Activated CD4-positive, alpha-beta T cell treated with anti-CD3 and anti-CD28 coated beads for 4 hours (primary cell): ENCODE measurements around the gene PPP1R36.
A peak's percentile ranks its signal among the peaks of the same experiment; 100 is the strongest.
"Not testable (repeated sequence)": the region's sequence is repeated elsewhere in the genome, so short reads cannot be mapped to it uniquely, and the experiment has no call there.

Experiments used
- DNase-seq, 2 donors: peaks; one replicate each; pipeline ENCODE4 v3.0.0-alpha.2; 2020

Gene PPP1R36

GRCh38 chr14:64549791-64550620 lies at the start of gene PPP1R36:
Gene PPP1R36, plus strand, starts transcription at chr14:64549961. Its CDS starts 37 bp downstream, at chr14:64549998.
- peak; percentile 19 to 26 for DNase-seq

GRCh38 chr14:64500088-64500487 lies 49.7 kb upstream of the PPP1R36 start:
- DNase-seq = no peak

GRCh38 chr14:64501411-64502171 lies 48.2 kb upstream of the PPP1R36 start:
- no peak for DNase-seq

- no peak for DNase-seq
Measured at GRCh38 chr14:64502456-64502855, 47.3 kb upstream of the PPP1R36 start.

- peak; percentile 26 to 29 for DNase-seq
Measured at GRCh38 chr14:64502887-64503433, 46.8 kb upstream of the PPP1R36 start.

GRCh38 chr14:64503434-64504309 lies 46.1 kb upstream of the PPP1R36 start, which contains the start of gene ZBTB25:
Gene ZBTB25, minus strand, starts transcription at chr14:64503838. Its CDS starts 13,305 bp downstream, at chr14:64490533.
- DNase-seq = peak; percentile 95 to 97

GRCh38 chr14:64504310-64504896 lies 45.4 kb upstream of the PPP1R36 start, which contains the start of gene ZBTB1:
Gene ZBTB1, plus strand, starts transcription at chr14:64504770. Its CDS starts 16,735 bp downstream, at chr14:64521505.
- peak; percentile 80 to 87 for DNase-seq

GRCh38 chr14:64504897-64505794 lies 44.6 kb upstream of the PPP1R36 start:
- DNase-seq = peak; percentile 83 to 86

GRCh38 chr14:64506721-64507120 lies 43.0 kb upstream of the PPP1R36 start:
- no peak for DNase-seq

GRCh38 chr14:64507376-64508156 lies 42.2 kb upstream of the PPP1R36 start:
- peak; percentile 33 to 52 for DNase-seq

- DNase-seq = no peak
Measured at GRCh38 chr14:64508215-64508776, 41.5 kb upstream of the PPP1R36 start.

GRCh38 chr14:64509036-64509435 lies 40.7 kb upstream of the PPP1R36 start:
- no peak for DNase-seq

GRCh38 chr14:64510825-64511671 lies 38.7 kb upstream of the PPP1R36 start:
- DNase-seq = peak; percentile 64 to 70

GRCh38 chr14:64513271-64513670 lies 36.5 kb upstream of the PPP1R36 start:
- no peak for DNase-seq

GRCh38 chr14:64515053-64515452 lies 34.7 kb upstream of the PPP1R36 start:
- DNase-seq = no peak

GRCh38 chr14:64516969-64517368 lies 32.8 kb upstream of the PPP1R36 start:
- no peak for DNase-seq

- DNase-seq = not testable (repeated sequence)
Measured at GRCh38 chr14:64517667-64518066, 32.1 kb upstream of the PPP1R36 start.

GRCh38 chr14:64518229-64518628 lies 31.5 kb upstream of the PPP1R36 start:
- DNase-seq = no peak

GRCh38 chr14:64520699-64521098 lies 29.1 kb upstream of the PPP1R36 start:
- DNase-seq = no peak
